Colonic mucosa (tissue), 4 donors: ENCODE results near the gene CAMTA1. TPM values are rescaled to one million over a fixed set of nuclear protein-coding genes. Genes with fewer than 3 reads are reported as not detected.

Source experiments
- DNase-seq: peaks from one replicate; pipeline ENCODE4 v3.0.0-alpha.2; 2020
- H3K27ac ChIP-seq: fragments of 200-600 bp; one replicate; pipeline ENCODE4 v1.8.0; 2021
- H3K27me3 ChIP-seq: fragments of 200-600 bp; one replicate; pipeline ENCODE4 v1.8.0; 2021
- H3K36me3 ChIP-seq: fragments of 200-600 bp; one replicate; pipeline ENCODE4 v1.8.0; 2021
- H3K4me1 ChIP-seq: fragments of 200-600 bp; one replicate; pipeline ENCODE4 v1.8.0; 2021; ENCODE audit warnings: mild to moderate bottlenecking
- H3K4me3 ChIP-seq: fragments of 200-600 bp; one replicate; pipeline ENCODE4 v1.8.0; 2021
- H3K9ac ChIP-seq, 2 donors: one replicate each; pipeline ENCODE4 v1.7.0; 2013; ENCODE audit warnings: control low read depth in 2 of 2, low read depth in 2 of 2, low read length in 2 of 2
- H3K9me3 ChIP-seq: fragments of 200-600 bp; one replicate; pipeline ENCODE4 v1.8.0; 2021
- intact Hi-C: fragments of 100-400 bp; cut with DNase I; formaldehyde crosslinking; loops from one replicate; pipeline ENCODE4 v1.14.1; 2022
- total RNA-seq, 2 donors: library from RNA; stranded (reverse); fragmentation: NEBNext Ultra II Directional in 1 of 2; extraction: Animal tissue kit (Norgen Biotek cat#: 25700) in 1 of 2; gene quantifications; one replicate each; pipeline ENCODE4 v1.2.1, GENCODE V29; 2021
- TF ChIP-seq, protein P1 (sequence below): fragments of 200-600 bp; IDR thresholded peaks from one replicate; pipeline ENCODE4 v1.8.0; 2022; ENCODE audit warnings: antibody characterized with exemption, mild to moderate bottlenecking
- donor health status: healthy.
- donor health status: DM: no; HTN: no; CAD: no.
- donor health status: DM: no; HTN: no; CAD: no.

CAMTA1 gene
- total RNA-seq, 2 donors from 2014 or later = 76.8 to 92.8 TPM

DNA sequence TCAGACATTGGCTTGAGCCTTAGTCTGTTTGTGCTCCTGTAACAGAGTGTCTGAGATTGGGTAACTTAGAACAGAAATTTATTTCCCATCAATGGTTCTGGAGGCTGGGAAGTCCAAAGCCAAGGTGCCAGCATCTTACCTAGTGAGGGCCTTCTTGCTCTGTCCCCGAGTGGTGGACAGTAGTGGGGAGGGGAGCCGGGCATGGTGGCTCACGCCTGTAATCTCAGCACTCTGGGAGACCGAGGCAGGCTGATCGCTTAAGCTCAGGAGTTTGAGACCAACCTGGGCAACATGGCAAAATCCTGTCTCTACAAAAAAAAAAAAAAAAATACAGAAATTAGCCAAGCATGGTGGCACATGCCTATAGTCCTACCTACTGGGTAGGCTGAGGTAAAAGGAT, 649.3 kb downstream of the CAMTA1 start:
- no peaks in the 10 kb centered on the region for H3K27me3 ChIP-seq
- no peaks in the 10 kb centered on the region for H3K9me3 ChIP-seq
- intact Hi-C loops = no loop called here
- no peaks in the 10 kb centered on the region for H3K4me1 ChIP-seq
- H3K4me3 ChIP-seq = no peak overlapping the region
- no peak overlapping the region for H3K9ac ChIP-seq
- TF ChIP-seq, protein P1, sequence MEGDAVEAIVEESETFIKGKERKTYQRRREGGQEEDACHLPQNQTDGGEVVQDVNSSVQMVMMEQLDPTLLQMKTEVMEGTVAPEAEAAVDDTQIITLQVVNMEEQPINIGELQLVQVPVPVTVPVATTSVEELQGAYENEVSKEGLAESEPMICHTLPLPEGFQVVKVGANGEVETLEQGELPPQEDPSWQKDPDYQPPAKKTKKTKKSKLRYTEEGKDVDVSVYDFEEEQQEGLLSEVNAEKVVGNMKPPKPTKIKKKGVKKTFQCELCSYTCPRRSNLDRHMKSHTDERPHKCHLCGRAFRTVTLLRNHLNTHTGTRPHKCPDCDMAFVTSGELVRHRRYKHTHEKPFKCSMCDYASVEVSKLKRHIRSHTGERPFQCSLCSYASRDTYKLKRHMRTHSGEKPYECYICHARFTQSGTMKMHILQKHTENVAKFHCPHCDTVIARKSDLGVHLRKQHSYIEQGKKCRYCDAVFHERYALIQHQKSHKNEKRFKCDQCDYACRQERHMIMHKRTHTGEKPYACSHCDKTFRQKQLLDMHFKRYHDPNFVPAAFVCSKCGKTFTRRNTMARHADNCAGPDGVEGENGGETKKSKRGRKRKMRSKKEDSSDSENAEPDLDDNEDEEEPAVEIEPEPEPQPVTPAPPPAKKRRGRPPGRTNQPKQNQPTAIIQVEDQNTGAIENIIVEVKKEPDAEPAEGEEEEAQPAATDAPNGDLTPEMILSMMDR = no peak
- H3K36me3 ChIP-seq = no peaks in the 10 kb centered on the region
- no peak overlapping the region for H3K27ac ChIP-seq
- DNase-seq = no peak

DNA sequence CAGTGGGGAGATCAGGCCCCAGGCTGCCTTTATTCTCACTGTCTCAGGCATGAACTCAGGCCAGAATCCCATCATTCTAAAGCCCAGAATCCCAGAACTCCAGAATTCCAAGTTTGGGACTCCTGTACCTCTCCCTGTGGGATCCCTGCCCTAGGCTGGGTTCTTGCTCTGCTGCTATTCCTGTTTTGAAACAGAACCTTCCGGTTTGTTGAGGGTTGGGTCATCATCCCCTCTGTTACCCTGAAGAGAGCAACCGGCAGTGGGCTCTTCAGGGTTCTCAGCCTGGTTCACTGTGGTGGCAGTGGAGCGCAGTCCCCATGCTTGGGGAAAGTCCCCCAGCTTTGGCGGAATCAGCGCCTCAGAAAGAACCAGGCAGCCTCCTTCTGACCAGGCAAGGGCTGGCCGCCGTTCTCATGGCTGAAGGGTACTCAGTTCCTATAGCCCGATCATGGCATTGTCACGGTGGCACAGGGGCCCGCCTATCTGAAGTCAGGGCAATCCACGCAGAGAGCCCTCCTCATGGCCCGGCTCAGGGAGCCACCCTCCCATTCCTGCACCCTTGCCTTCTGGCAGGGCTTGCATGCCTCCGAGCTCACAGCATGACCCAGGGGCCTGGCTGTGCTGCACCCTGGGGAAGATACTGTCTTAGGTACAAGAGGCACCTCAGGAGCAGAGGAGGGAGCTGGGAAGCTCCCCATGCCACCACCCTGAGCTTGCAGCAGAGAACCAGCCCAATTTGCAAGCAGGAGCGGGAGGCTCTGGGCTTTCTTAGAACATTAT, 650.2 kb downstream of the CAMTA1 start:
- H3K9me3 ChIP-seq = no peaks in the 10 kb centered on the region
- no peak overlapping the region for H3K9ac ChIP-seq
- H3K36me3 ChIP-seq = no peaks in the 10 kb centered on the region
- H3K27ac ChIP-seq = no peak overlapping the region
- no peak overlapping the region for H3K4me3 ChIP-seq
- intact Hi-C loops = no loop called here
- TF ChIP-seq, protein P1 = no peak
- DNase-seq = no peak
- no peaks in the 10 kb centered on the region for H3K4me1 ChIP-seq
- no peaks in the 10 kb centered on the region for H3K27me3 ChIP-seq

GRCh38 chr1:7436056-7437005, 651.1 kb downstream of the CAMTA1 start:
- Histone ChIP-seq H3K9me3 (no peaks in the 10 kb centered on the region), H3K27me3 (no peaks in the 10 kb centered on the region), H3K36me3 (no peaks in the 10 kb centered on the region), H3K9ac (no peak overlapping the region), H3K27ac (no peak overlapping the region), H3K4me3 (no peak overlapping the region), H3K4me1 (no peaks in the 10 kb centered on the region)
- intact Hi-C loops = no loop called here
- TF ChIP-seq, protein P1 = no peak
- no peak for DNase-seq

DNA sequence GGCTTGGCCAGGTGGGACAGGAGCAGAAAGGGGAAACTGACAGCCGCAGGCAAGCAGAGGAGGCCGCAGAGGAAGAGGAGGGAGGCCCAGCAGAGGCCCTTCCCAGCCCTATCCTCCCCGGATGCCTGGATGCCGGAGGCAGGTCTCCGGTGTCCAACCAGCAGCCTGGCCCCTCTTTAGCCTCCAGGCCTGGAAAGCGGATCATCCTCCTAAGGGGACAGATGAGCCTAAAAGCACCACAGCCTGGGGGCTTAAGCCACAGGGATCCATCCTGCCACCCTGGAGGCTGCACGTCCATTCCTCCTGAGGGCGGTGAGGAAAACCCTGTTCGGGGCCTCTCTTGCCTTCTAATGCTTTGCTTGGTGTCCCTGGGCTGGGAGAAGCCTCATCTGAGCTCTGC, 651.8 kb downstream of the CAMTA1 start:
- H3K9ac ChIP-seq = no peak overlapping the region

More for the DNA sequence above, 651.8 kb downstream of the CAMTA1 start:
- Histone ChIP-seq H3K27ac (no peak overlapping the region), H3K27me3 (no peaks in the 10 kb centered on the region), H3K4me3 (no peak overlapping the region), H3K36me3 (no peaks in the 10 kb centered on the region), H3K4me1 (no peaks in the 10 kb centered on the region), H3K9me3 (no peaks in the 10 kb centered on the region)
- intact Hi-C loops = no loop called here
- no peak for DNase-seq
- TF ChIP-seq, protein P1 = no peak
